Kidney glomerular epithelial cell (primary cell): ENCODE measurements around the gene AOPEP.
"Not testable (repeated sequence)": the region's sequence is repeated elsewhere in the genome, so short reads cannot be mapped to it uniquely, and the experiment has no call there.

Source experiments
- DNase-seq: peaks from one replicate; lab custom pipeline; 2025; lab: John Stamatoyannopoulos, UW

The AOPEP gene

GRCh38 chr9:94818178-94818541, 91.7 kb downstream of the AOPEP start:
- DNase-seq = no peak

GRCh38 chr9:94819161-94819687, 92.7 kb downstream of the AOPEP start:
- DNase-seq = no peak

- no peak for DNase-seq
These were observed 94.8 kb downstream of the AOPEP start for GRCh38 chr9:94821098-94821887.

GRCh38 chr9:94822273-94822672, 95.8 kb downstream of the AOPEP start:
- no peak for DNase-seq

- DNase-seq = no peak
These were observed 97.2 kb downstream of the AOPEP start for GRCh38 chr9:94823710-94824109.

- no peak for DNase-seq
These were observed 97.9 kb downstream of the AOPEP start for GRCh38 chr9:94824411-94824810.

- DNase-seq = no peak
These were observed 98.6 kb downstream of the AOPEP start for GRCh38 chr9:94824913-94825610.

- no peak for DNase-seq
These were observed 99.1 kb downstream of the AOPEP start for GRCh38 chr9:94825611-94825958.

- no peak for DNase-seq
These were observed 99.5 kb downstream of the AOPEP start for GRCh38 chr9:94826044-94826443.

GRCh38 chr9:94826644-94827410, 100.3 kb downstream of the AOPEP start:
- no peak for DNase-seq

GRCh38 chr9:94827584-94828304, 101.2 kb downstream of the AOPEP start:
- DNase-seq = no peak

- DNase-seq = no peak
These were observed 103.0 kb downstream of the AOPEP start for GRCh38 chr9:94829380-94830070.

- not testable (repeated sequence) for DNase-seq
These were observed 103.6 kb downstream of the AOPEP start for GRCh38 chr9:94830071-94830604.

GRCh38 chr9:94833802-94834201, 107.3 kb downstream of the AOPEP start:
- no peak for DNase-seq

- DNase-seq = no peak
These were observed 110.9 kb downstream of the AOPEP start for GRCh38 chr9:94837404-94837803.

- DNase-seq = no peak
These were observed 112.9 kb downstream of the AOPEP start for GRCh38 chr9:94839398-94839797.

GRCh38 chr9:94840738-94841137, 114.2 kb downstream of the AOPEP start:
- DNase-seq = no peak

- peak; percentile 45 for DNase-seq
These were observed 116.6 kb downstream of the AOPEP start for GRCh38 chr9:94843134-94843533.

- no peak for DNase-seq
These were observed 120.2 kb downstream of the AOPEP start for GRCh38 chr9:94846739-94847138.

GRCh38 chr9:94847486-94847885, 121.0 kb downstream of the AOPEP start:
- peak; percentile 91 for DNase-seq

- DNase-seq = not testable (repeated sequence)
These were observed 122.3 kb downstream of the AOPEP start for GRCh38 chr9:94848791-94849190.
